Progenitor cell of endocrine pancreas (in vitro differentiated cells): ENCODE measurements around the gene ZNF565. TPM values are rescaled to one million over a fixed set of nuclear protein-coding genes. Genes with fewer than 3 reads are reported as not detected.

Experiments used
- DNase-seq: peaks from one replicate; pipeline ENCODE4 v3.0.0; 2021; ENCODE audit warnings: low spot score; ENCODE audit not compliant: unreplicated experiment
- H3K27ac Mint-ChIP-seq: 2 replicates; pipeline ENCODE4 v1.8.0; 2021; ENCODE audit warnings: mild to moderate bottlenecking, moderate library complexity, mixed read lengths
- H3K27me3 Mint-ChIP-seq: 2 replicates; pipeline ENCODE4 v1.8.0; 2021; ENCODE audit warnings: mixed read lengths
- H3K36me3 Mint-ChIP-seq: 2 replicates; pipeline ENCODE4 v1.8.0; 2022; ENCODE audit warnings: mixed read lengths; ENCODE audit not compliant: insufficient read depth
- H3K4me1 Mint-ChIP-seq: 2 replicates; pipeline ENCODE4 v1.8.0; 2021; ENCODE audit warnings: low read depth, mixed read lengths
- H3K4me3 Mint-ChIP-seq: 2 replicates; pipeline ENCODE4 v1.8.0; 2021; ENCODE audit warnings: low read depth, mild to moderate bottlenecking, moderate library complexity, mixed read lengths
- H3K9me3 Mint-ChIP-seq: 2 replicates; pipeline ENCODE4 v1.8.0; 2021; ENCODE audit warnings: low read depth, mixed read lengths
- total RNA-seq: library from RNA; stranded (reverse); gene quantifications from 2 replicates; pipeline ENCODE4 v1.2.1, GENCODE V29; 2021
- TF ChIP-seq, protein P1 (sequence below): fragments of 200-600 bp; sonication (generic); IDR thresholded peaks from one replicate; pipeline ENCODE4 v1.5.0; 2021; ENCODE audit warnings: antibody characterized with exemption, mild to moderate bottlenecking; ENCODE audit not compliant: unreplicated experiment

Gene ZNF565
- total RNA-seq, 1 donor from 2014 or later = 8.2 TPM

DNA sequence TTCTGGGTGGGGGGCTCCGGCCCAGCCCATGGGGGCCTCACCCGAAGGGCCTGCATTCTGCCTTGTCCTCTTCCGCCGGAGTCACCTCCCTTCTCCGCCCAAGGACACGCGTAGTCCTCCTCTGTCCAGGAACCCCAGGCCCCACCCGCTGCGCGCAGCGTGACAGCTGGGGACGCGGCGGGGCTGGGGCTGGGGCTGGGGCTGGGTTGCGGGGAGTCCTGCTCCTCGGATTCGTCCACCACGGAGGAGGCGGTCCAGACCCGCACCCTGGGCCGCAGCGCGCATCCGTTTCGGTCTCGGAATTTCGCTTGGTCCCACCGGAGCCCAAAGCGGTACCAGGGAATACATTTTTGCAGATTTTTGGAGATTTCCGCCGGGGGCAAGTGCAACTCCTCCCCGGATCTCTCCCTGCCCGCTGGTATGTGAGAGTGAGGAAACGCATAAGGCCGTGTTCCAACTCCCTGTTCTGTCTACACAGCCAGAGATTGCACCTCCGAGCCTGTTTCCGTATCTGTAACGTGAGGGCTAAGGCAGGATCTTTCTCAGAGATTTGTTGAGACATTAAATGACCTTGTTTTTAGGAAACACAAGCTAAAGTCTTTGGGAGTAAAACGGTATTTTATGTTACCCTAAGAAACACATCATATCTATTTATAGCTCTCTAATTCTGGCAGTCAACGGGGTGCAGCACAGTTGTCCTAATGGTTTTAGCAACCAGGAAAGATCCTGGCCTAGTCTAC lies 61.9 kb downstream of the ZNF565 start, which contains the start of gene COX7A1:
Gene COX7A1 (minus strand): TSS at position 96 of the 740 bp plus-strand sequence. CDS start 40 bp downstream, at position 56.
- Mint-ChIP-seq H3K27me3 (no peaks in the 10 kb centered on the region), H3K36me3 (peaks cover 11% of the 10 kb centered on the region), H3K27ac (no peak within 1 kb of the TSS), H3K4me1 (peaks cover 15% of the 10 kb centered on the region), H3K9me3 (no peaks in the 10 kb centered on the region), H3K4me3 (no peak within 1 kb of the TSS)
- DNase-seq = no peak
- TF ChIP-seq, protein P1, sequence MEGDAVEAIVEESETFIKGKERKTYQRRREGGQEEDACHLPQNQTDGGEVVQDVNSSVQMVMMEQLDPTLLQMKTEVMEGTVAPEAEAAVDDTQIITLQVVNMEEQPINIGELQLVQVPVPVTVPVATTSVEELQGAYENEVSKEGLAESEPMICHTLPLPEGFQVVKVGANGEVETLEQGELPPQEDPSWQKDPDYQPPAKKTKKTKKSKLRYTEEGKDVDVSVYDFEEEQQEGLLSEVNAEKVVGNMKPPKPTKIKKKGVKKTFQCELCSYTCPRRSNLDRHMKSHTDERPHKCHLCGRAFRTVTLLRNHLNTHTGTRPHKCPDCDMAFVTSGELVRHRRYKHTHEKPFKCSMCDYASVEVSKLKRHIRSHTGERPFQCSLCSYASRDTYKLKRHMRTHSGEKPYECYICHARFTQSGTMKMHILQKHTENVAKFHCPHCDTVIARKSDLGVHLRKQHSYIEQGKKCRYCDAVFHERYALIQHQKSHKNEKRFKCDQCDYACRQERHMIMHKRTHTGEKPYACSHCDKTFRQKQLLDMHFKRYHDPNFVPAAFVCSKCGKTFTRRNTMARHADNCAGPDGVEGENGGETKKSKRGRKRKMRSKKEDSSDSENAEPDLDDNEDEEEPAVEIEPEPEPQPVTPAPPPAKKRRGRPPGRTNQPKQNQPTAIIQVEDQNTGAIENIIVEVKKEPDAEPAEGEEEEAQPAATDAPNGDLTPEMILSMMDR = no peak

- H3K4me1 Mint-ChIP-seq = peaks cover 15% of the 10 kb centered on the region
- H3K27me3 Mint-ChIP-seq = no peaks in the 10 kb centered on the region
- H3K9me3 Mint-ChIP-seq = no peaks in the 10 kb centered on the region
- peaks cover 13% of the 10 kb centered on the region for H3K36me3 Mint-ChIP-seq
- no peak overlapping the region for H3K4me3 Mint-ChIP-seq
- TF ChIP-seq, protein P1 = no peak
- no peak for DNase-seq
- H3K27ac Mint-ChIP-seq = no peak overlapping the region
Measured at GRCh38 chr19:36152019-36152351, 62.5 kb downstream of the ZNF565 start.

- Mint-ChIP-seq H3K4me1 (peaks cover 13% of the 10 kb centered on the region), H3K9me3 (no peaks in the 10 kb centered on the region), H3K4me3 (no peak overlapping the region), H3K27me3 (no peaks in the 10 kb centered on the region), H3K27ac (no peak overlapping the region), H3K36me3 (peaks cover 17% of the 10 kb centered on the region)
- TF ChIP-seq, protein P1 = no peak
- no peak for DNase-seq
Measured at GRCh38 chr19:36151144-36152018, 63.1 kb downstream of the ZNF565 start.

DNA sequence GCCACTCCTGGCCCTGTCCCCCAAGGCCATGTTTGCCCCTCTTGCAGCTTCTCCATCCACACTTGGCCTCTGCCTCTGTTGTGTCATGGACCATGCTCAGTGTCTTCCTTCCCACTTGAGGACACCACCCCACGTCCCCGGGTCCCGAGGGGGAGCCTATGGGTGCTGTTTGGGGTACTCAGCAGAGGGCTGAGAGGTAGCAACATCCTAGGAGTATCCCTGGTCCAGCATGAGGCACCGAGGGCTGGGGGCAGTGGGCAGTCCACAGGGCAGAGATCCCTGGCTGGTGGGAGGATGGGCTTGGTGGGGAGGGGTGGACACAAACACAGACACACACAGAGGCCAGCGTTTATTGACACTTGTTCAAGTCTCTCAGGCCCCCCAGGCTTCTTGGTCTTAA lies 63.9 kb downstream of the ZNF565 start:
- no peak overlapping the region for H3K27ac Mint-ChIP-seq
- H3K36me3 Mint-ChIP-seq = peaks cover 19% of the 10 kb centered on the region
- H3K9me3 Mint-ChIP-seq = no peaks in the 10 kb centered on the region
- peaks cover 5% of the 10 kb centered on the region for H3K4me1 Mint-ChIP-seq
- no peak overlapping the region for H3K4me3 Mint-ChIP-seq
- H3K27me3 Mint-ChIP-seq = no peaks in the 10 kb centered on the region
- TF ChIP-seq, protein P1 = no peak
- DNase-seq = no peak

DNA sequence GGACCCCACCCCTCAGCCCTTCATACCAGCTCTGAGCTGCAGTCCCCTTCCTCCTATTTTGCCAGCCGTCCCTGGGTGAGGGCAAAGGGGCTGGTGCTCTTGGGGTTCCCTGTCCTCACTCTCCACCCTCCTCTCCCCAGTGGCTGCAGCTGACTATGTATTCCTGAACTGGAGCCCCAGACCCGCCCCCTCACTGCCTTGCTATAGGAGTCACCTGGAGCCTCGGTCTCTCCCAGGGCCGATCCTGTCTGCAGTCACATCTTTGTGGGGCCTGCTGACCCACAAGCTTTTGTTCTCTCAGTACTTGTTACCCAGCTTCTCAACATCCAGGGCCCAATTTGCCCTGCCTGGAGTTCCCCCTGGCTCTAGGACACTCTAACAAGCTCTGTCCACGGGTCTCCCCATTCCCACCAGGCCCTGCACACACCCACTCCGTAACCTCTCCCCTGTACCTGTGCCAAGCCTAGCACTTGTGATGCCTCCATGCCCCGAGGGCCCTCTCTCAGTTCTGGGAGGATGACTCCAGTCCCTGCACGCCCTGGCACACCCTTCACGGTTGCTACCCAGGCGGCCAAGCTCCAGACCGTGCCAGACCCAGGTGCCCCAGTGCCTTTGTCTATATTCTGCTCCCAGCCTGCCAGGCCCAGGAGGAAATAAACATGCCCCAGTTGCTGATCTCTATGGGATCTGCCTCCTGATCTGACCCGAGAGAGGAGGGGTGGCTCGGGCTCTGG lies 64.6 kb downstream of the ZNF565 start:
- no peaks in the 10 kb centered on the region for H3K27me3 Mint-ChIP-seq
- peaks cover 18% of the 10 kb centered on the region for H3K36me3 Mint-ChIP-seq
- no peak overlapping the region for H3K4me3 Mint-ChIP-seq
- H3K9me3 Mint-ChIP-seq = no peaks in the 10 kb centered on the region
- no peak for DNase-seq
- no peaks in the 10 kb centered on the region for H3K4me1 Mint-ChIP-seq
- H3K27ac Mint-ChIP-seq = peak overlapping the region; percentile 81
- TF ChIP-seq, protein P1 = no peak
